ENCODE measurements around the gene PRMT3.

- no peak for TF ChIP-seq ZFP37 (tag by site-specific recombination; IDR thresholded peaks at IDR 0.05)
- no peak for TF ChIP-seq ZNF510 (tag by site-specific recombination; IDR thresholded peaks at IDR 0.05; ENCODE audit: insufficient replicate concordance)
- TF ChIP-seq REST (tag by site-specific recombination; IDR thresholded peaks at IDR 0.05), result no peak
- TF ChIP-seq CTCF (tag by site-specific recombination; IDR thresholded peaks at IDR 0.05), result no peak
- TF ChIP-seq KLF17 (tag by site-specific recombination; IDR thresholded peaks at IDR 0.05), result no peak
- TF ChIP-seq ZNF292 (tag by site-specific recombination; IDR thresholded peaks at IDR 0.05; ENCODE audit: borderline replicate concordance, low read depth), result no peak
- no peak for TF ChIP-seq ZNF184 (tag by site-specific recombination; IDR thresholded peaks at IDR 0.05)
- no peak for TF ChIP-seq ZNF266 (tag by site-specific recombination; IDR thresholded peaks at IDR 0.05; ENCODE audit: low read depth)
- TF ChIP-seq ZNF830 (tag by site-specific recombination; IDR thresholded peaks at IDR 0.05; ENCODE audit: low read depth), result no peak
- TF ChIP-seq ZBTB44 (tag by site-specific recombination; IDR thresholded peaks at IDR 0.05), result no peak
- TF ChIP-seq ZNF140 (tag by site-specific recombination; IDR thresholded peaks at IDR 0.05), result no peak
These were observed 23.8 kb upstream of the PRMT3 start, which contains the start of gene HTATIP2 for GRCh38 chr11:20363500-20364340.
